Testis (tissue), 3 donors: Measurements from ENCODE around the gene SCRN1. TPM values are rescaled to one million over a fixed set of nuclear protein-coding genes. Genes with fewer than 3 reads are reported as not detected.
A peak's percentile ranks its signal among the peaks of the same experiment; 100 is the strongest.

Source experiments
- DNase-seq: peaks from one replicate; pipeline ENCODE4 v3.0.0-alpha.2; 2019
- H3K27ac ChIP-seq, 2 donors: fragments of 200-600 bp; sonication (generic); one replicate each; pipeline ENCODE4 v1.5.1; 2019
- H3K27me3 ChIP-seq: fragments of 200-600 bp; sonication (generic); one replicate; pipeline ENCODE4 v1.5.1; 2019
- H3K36me3 ChIP-seq: fragments of 200-600 bp; sonication (generic); one replicate; pipeline ENCODE4 v1.5.1; 2017; ENCODE audit warnings: low read depth; ENCODE audit errors: missing control alignments
- H3K4me1 ChIP-seq: fragments of 200-600 bp; sonication (generic); one replicate; pipeline ENCODE4 v1.5.1; 2019
- H3K4me3 ChIP-seq, 2 donors: fragments of 200-600 bp; sonication (generic); one replicate each; pipeline ENCODE4 v1.5.1; 2017 to 2019
- H3K9me3 ChIP-seq: fragments of 200-600 bp; sonication (generic); one replicate; pipeline ENCODE4 v1.5.1; 2017
- CTCF ChIP-seq, 3 experiments: fragments of 450-650 bp in 2 of 3; fragments of 200-600 bp in 1 of 3; sonication (generic) in 1 of 3; IDR thresholded peaks; one replicate each; pipeline ENCODE4 v1.5.1; 2016 to 2019; ENCODE audit warnings: antibody characterized with exemption in 3 of 3, mild to moderate bottlenecking in 2 of 3, moderate library complexity in 1 of 3
- POLR2A ChIP-seq: fragments of 450-650 bp; IDR thresholded peaks from one replicate; pipeline ENCODE4 v1.6.1; 2017; ENCODE audit warnings: antibody characterized with exemption, mild to moderate bottlenecking, moderate library complexity
- WGBS, 2 donors: methylation state at CpG; one replicate each; pipeline ENCODE4 v1.1.5; 2018; 5-methylcytosine and 5-hydroxymethylcytosine counted together
- intact Hi-C: fragments of 100-400 bp; cut with DNase I; formaldehyde crosslinking; loops from one replicate; pipeline ENCODE4 v1.15.1; 2023; ENCODE audit warnings: low total_unique reads
- polyA plus RNA-seq: library from polyadenylated mRNA; stranded (reverse); fragments of 350-450 nt; fragmentation: Illumina TruSeq; extraction: RNeasy Lipid Tissue Mini Kit (QIAGEN cat#74804); gene quantifications from one replicate; pipeline ENCODE4 v1.2.3, GENCODE V29; 2014; ENCODE audit warnings: low read depth, low replicate concordance; ENCODE audit not compliant: insufficient read depth
- total RNA-seq, 2 donors: library from RNA; depleted of rRNA; stranded (reverse); fragments of >200 nt; gene quantifications; one replicate each; pipeline ENCODE4 v1.2.3, GENCODE V29; 2016

SCRN1 gene
- total and polyA plus RNA-seq, 3 donors from 2014 or later, result 56.8 to 107 (median 78.0) TPM

GRCh38 chr7:29990931-29991330 is 1.3 kb upstream of the SCRN1 start:
- WGBS, 2 donors, result 59 to 75% methylated on average over 4 of the region's 4 CpGs
- no peaks in the 10 kb centered on the region for H3K9me3 ChIP-seq
- TF ChIP-seq POLR2A, result no peak
- TF ChIP-seq CTCF (IDR thresholded peaks at IDR 0.05), result no peak
- no peaks in the 10 kb centered on the region for H3K27me3 ChIP-seq
- DNase-seq, result no peak
- peaks cover 4% of the 10 kb centered on the region for H3K4me1 ChIP-seq
- no peak overlapping the region for H3K4me3 ChIP-seq
- H3K27ac ChIP-seq, result no peak overlapping the region
- intact Hi-C loops, result no loop called here
- H3K36me3 ChIP-seq, result no peaks in the 10 kb centered on the region

DNA sequence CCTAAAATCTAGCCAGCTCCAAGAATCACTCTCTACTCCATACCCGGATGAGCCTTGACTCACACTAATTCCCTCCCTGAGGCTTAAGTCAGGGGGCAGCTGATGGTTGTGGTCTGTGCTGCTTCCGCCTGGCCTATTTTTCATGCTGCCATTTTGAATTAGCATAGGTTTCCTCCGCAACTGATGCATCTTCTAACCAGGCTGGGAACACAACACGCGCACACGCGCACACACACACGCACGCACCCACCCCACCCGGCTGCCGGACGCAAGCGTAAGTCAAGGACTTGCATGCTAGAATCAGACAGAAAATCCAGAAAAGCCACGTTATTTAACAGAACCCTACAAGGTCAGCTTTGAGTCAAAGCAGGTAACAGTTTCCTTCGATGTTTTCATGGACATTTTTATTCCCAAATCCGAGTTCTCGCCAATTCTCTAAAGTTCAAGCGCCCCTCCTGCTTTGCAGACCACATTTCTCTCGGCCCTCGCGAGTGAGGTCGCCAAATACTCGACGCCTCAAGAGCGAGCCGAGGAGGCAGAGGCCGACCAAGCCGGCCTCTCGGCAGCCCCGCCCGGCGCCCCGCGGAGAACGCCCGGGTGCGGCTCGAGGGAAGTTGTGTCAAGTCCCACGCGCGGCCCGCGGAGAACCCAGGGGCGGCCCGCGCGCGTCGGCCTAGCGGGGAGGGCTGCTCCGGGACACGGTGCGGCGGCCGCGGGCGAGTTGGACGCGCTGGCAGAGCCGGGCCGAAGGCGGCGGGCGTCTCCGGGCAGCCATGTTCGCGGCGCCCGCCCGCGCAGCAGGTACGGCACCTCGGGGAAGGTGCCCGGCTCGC is 961 bp downstream of the SCRN1 start:
- H3K27ac ChIP-seq, result peak overlapping the region; percentile 89 to 95
- TF ChIP-seq CTCF (IDR thresholded peaks at IDR 0.05), result no peak
- TF ChIP-seq POLR2A, result no peak
- 5 to 20% methylated on average over 26 to 68 of the region's 75 CpGs for WGBS, 2 donors
- intact Hi-C loops, result no loop called here
- H3K9me3 ChIP-seq, result no peaks in the 10 kb centered on the region
- peak overlapping the region; percentile 85 to 100 for H3K4me3 ChIP-seq
- no peaks in the 10 kb centered on the region for H3K27me3 ChIP-seq
- H3K36me3 ChIP-seq, result no peaks in the 10 kb centered on the region
- peak; percentile 79 for DNase-seq
- peaks cover 4% of the 10 kb centered on the region for H3K4me1 ChIP-seq

GRCh38 chr7:29987811-29988317 is 1.7 kb downstream of the SCRN1 start:
- H3K4me3 ChIP-seq, result peak overlapping the region; percentile 85 to 100
- H3K27me3 ChIP-seq, result no peaks in the 10 kb centered on the region
- peak overlapping the region; percentile 89 to 95 for H3K27ac ChIP-seq
- H3K36me3 ChIP-seq, result no peaks in the 10 kb centered on the region
- no peak for DNase-seq
- peaks cover 4% of the 10 kb centered on the region for H3K4me1 ChIP-seq
- intact Hi-C loops, result no loop called here
- no peaks in the 10 kb centered on the region for H3K9me3 ChIP-seq
- TF ChIP-seq POLR2A (no peak), CTCF (IDR thresholded peaks at IDR 0.05) (no peak)
- WGBS, 2 donors, result 36 to 40% methylated on average over 8 of the region's 8 CpGs

DNA sequence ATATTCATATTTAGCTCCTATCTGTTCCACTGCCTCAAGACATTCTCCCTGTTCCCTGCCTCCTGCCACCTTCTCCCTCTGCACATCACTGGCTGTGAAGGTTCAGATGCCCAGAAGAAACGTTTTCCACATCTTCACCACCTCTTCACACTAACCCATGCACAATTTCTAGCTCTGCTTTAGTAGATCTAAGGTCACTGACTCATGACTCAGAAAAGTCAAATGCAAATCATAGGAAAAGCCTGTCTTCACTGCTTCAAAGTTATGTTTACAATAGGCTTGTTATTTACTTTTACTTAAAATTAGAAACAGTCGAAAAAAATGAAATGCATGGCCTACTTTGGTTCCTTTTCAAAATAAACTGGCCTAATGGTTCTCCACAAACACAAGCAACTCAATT is 2.5 kb downstream of the SCRN1 start:
- no peak for TF ChIP-seq CTCF (IDR thresholded peaks at IDR 0.05)
- no peak for TF ChIP-seq POLR2A
- 38% methylated on average over 2 of the region's 2 CpGs for WGBS, 2 donors
- Histone ChIP-seq H3K27me3 (no peaks in the 10 kb centered on the region), H3K4me3 (no peak overlapping the region), H3K4me1 (peaks cover 4% of the 10 kb centered on the region), H3K36me3 (no peaks in the 10 kb centered on the region), H3K27ac (no peak overlapping the region), H3K9me3 (no peaks in the 10 kb centered on the region)
- intact Hi-C loops, result no loop called here
- no peak for DNase-seq

DNA sequence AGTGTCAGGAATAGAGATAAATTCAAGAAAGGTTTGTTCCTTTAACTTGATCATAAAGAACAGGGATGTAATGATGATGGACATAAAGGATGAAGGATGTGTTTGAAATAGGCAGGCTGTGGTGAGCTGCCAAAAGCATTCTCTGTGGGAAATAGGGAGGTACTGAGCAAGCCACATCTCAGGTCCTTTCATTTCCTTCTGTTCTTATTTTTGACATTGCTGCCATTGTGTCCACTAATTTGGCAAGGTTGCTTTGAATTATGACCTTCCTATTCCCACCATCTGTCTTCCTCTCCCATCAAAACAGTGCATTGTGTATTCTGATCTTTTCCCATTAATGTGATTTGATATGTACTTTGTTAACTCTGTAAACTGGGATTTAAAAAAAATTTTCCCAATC is 9.4 kb downstream of the SCRN1 start:
- DNase-seq, result no peak
- Histone ChIP-seq H3K4me1 (peaks cover 15% of the 10 kb centered on the region), H3K4me3 (no peak overlapping the region), H3K36me3 (no peaks in the 10 kb centered on the region), H3K9me3 (no peaks in the 10 kb centered on the region), H3K27ac (no peak overlapping the region), H3K27me3 (no peaks in the 10 kb centered on the region)
- intact Hi-C loops, result no loop called here
- TF ChIP-seq POLR2A (no peak), CTCF (IDR thresholded peaks at IDR 0.05) (no peak)
